Measurements from ENCODE around the gene JUND. TPM values are rescaled to one million over a fixed set of nuclear protein-coding genes. Genes with fewer than 3 reads are reported as not detected.

Gene JUND
- total and polyA plus RNA-seq, 4 donors: 12.8 to 103 (median 41.8) TPM

GRCh38 chr19:18257503-18258470, 23.6 kb downstream of the JUND start:
- H3K27ac ChIP-seq (ENCODE audit: low read depth in 1 of 2, low read length in 2 of 2): no peak overlapping the region
- H3K27me3 ChIP-seq (ENCODE audit: control insufficient read depth in 4 of 4, insufficient read depth in 4 of 4, low read length in 3 of 4): no peaks in the 10 kb centered on the region
- TF ChIP-seq GABPA (IDR thresholded peaks at IDR 0.05 in 1 of 2, conservative IDR thresholded peaks at IDR 0.05 in 1 of 2) (no peak), FOXA1 (IDR thresholded peaks at IDR 0.05) (no peak), HNF4G (IDR thresholded peaks at IDR 0.05) (no peak), ATF3 (IDR thresholded peaks at IDR 0.05) (no peak), MAX (IDR thresholded peaks at IDR 0.05) (no peak), CTCF (IDR thresholded peaks at IDR 0.05; ENCODE audit: low read depth, low read length, missing input control) (no peak), TAF1 (conservative IDR thresholded peaks at IDR 0.05) (no peak), HNF4A (conservative IDR thresholded peaks at IDR 0.05) (no peak), FOXA2 (IDR thresholded peaks at IDR 0.05) (no peak), JUND (IDR thresholded peaks at IDR 0.05) (no peak), RXRA (IDR thresholded peaks at IDR 0.05) (no peak), ZBTB33 (IDR thresholded peaks at IDR 0.05) (no peak), YY1 (IDR thresholded peaks at IDR 0.05) (no peak), REST (IDR thresholded peaks at IDR 0.05) (no peak)
- no peak overlapping the region for H3K9ac ChIP-seq (ENCODE audit: low read depth in 1 of 2, low read length in 2 of 2)
- no peaks in the 10 kb centered on the region for H3K9me3 ChIP-seq (ENCODE audit: control insufficient read depth in 4 of 4, low read length in 3 of 4)
- 91% methylated on average over 55 of the region's 55 CpGs for WGBS
- H3K36me3 ChIP-seq (ENCODE audit: control insufficient read depth in 4 of 4, insufficient read depth in 3 of 4, low read depth in 1 of 4, low read length in 3 of 4): no peaks in the 10 kb centered on the region
- no peak for DNase-seq (ENCODE audit: low spot score)
- H3K4me3 ChIP-seq (ENCODE audit: low read depth in 1 of 3, low read length in 3 of 3): no peak overlapping the region
- H3K4me1 ChIP-seq (ENCODE audit: control insufficient read depth in 4 of 4, insufficient read depth in 4 of 4, low read length in 3 of 4): no peaks in the 10 kb centered on the region
